Measurements from ENCODE around the gene PDE8A.

DNA sequence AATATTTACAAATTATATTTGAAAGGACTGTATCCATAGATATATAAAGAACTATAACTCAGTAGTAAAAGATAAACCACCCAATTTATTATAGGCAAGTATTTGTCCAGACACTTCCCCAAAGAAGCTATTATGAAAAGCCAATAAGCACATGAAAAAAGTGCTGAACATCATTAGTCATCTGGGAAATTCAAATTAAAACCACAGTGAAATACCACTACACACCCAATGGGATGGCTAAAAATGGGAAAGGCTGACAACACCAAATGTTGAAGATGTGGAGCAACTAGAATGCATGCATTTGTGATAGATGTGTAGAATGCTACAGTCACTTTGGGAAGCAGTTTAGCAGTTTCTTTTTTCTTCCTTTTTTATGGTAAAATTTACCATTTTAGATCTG is 147.0 kb downstream of the PDE8A start:
- TF ChIP-seq, protein P1, sequence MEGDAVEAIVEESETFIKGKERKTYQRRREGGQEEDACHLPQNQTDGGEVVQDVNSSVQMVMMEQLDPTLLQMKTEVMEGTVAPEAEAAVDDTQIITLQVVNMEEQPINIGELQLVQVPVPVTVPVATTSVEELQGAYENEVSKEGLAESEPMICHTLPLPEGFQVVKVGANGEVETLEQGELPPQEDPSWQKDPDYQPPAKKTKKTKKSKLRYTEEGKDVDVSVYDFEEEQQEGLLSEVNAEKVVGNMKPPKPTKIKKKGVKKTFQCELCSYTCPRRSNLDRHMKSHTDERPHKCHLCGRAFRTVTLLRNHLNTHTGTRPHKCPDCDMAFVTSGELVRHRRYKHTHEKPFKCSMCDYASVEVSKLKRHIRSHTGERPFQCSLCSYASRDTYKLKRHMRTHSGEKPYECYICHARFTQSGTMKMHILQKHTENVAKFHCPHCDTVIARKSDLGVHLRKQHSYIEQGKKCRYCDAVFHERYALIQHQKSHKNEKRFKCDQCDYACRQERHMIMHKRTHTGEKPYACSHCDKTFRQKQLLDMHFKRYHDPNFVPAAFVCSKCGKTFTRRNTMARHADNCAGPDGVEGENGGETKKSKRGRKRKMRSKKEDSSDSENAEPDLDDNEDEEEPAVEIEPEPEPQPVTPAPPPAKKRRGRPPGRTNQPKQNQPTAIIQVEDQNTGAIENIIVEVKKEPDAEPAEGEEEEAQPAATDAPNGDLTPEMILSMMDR (IDR thresholded peaks at IDR 0.05) = no peak
- TF ChIP-seq, protein P2, sequence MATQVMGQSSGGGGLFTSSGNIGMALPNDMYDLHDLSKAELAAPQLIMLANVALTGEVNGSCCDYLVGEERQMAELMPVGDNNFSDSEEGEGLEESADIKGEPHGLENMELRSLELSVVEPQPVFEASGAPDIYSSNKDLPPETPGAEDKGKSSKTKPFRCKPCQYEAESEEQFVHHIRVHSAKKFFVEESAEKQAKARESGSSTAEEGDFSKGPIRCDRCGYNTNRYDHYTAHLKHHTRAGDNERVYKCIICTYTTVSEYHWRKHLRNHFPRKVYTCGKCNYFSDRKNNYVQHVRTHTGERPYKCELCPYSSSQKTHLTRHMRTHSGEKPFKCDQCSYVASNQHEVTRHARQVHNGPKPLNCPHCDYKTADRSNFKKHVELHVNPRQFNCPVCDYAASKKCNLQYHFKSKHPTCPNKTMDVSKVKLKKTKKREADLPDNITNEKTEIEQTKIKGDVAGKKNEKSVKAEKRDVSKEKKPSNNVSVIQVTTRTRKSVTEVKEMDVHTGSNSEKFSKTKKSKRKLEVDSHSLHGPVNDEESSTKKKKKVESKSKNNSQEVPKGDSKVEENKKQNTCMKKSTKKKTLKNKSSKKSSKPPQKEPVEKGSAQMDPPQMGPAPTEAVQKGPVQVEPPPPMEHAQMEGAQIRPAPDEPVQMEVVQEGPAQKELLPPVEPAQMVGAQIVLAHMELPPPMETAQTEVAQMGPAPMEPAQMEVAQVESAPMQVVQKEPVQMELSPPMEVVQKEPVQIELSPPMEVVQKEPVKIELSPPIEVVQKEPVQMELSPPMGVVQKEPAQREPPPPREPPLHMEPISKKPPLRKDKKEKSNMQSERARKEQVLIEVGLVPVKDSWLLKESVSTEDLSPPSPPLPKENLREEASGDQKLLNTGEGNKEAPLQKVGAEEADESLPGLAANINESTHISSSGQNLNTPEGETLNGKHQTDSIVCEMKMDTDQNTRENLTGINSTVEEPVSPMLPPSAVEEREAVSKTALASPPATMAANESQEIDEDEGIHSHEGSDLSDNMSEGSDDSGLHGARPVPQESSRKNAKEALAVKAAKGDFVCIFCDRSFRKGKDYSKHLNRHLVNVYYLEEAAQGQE (IDR thresholded peaks at IDR 0.05; ENCODE audit: insufficient read depth in 1 of 2, low read depth in 2 of 2, low read length in 1 of 2) = no peak
